HEK293 (cell line): Measurements from ENCODE around the gene OSCP1.

Experiments
- AEBP2 ChIP-seq: fragments of 450-650 bp; formaldehyde crosslinking; IDR thresholded peaks from 2 replicates; pipeline ENCODE4 v1.5.1; 2016; ENCODE audit warnings: missing biosample characterization, missing genetic modification characterization, borderline replicate concordance
- CTCF ChIP-seq: fragments of 450-650 bp; formaldehyde crosslinking; IDR thresholded peaks from 2 replicates; pipeline ENCODE4 v1.5.1; 2016; ENCODE audit warnings: missing biosample characterization, missing genetic modification characterization
- GLIS1 ChIP-seq: fragments of 450-650 bp; formaldehyde crosslinking; IDR thresholded peaks from 2 replicates; pipeline ENCODE4 v1.5.1; 2016; ENCODE audit warnings: missing biosample characterization, missing genetic modification characterization
- HOXD13 ChIP-seq: sonication (generic); formaldehyde crosslinking; IDR thresholded peaks from 2 replicates; pipeline ENCODE4 v1.8.0; 2022; ENCODE audit warnings: missing genetic modification reagents, borderline replicate concordance
- KLF10 ChIP-seq: fragments of 450-650 bp; IDR thresholded peaks from 2 replicates; pipeline ENCODE4 v1.5.1; 2018; ENCODE audit warnings: missing biosample characterization, mild to moderate bottlenecking, missing genetic modification characterization
- KLF9 ChIP-seq: fragments of 450-650 bp; formaldehyde crosslinking; IDR thresholded peaks from 2 replicates; pipeline ENCODE4 v1.5.1; 2016; ENCODE audit warnings: missing biosample characterization, missing genetic modification characterization, low read depth
- MYNN ChIP-seq: fragments of 450-650 bp; formaldehyde crosslinking; IDR thresholded peaks from 2 replicates; pipeline ENCODE4 v1.5.1; 2016; ENCODE audit warnings: missing biosample characterization, missing genetic modification characterization, borderline replicate concordance
- PRDM4 ChIP-seq: fragments of 450-650 bp; formaldehyde crosslinking; IDR thresholded peaks from 2 replicates; pipeline ENCODE4 v1.5.1; 2017; ENCODE audit warnings: missing biosample characterization, missing genetic modification characterization
- ZBTB1 ChIP-seq: fragments of 450-650 bp; formaldehyde crosslinking; IDR thresholded peaks from 2 replicates; pipeline ENCODE4 v1.5.1; 2016; ENCODE audit warnings: missing biosample characterization, missing genetic modification characterization
- ZFP69B ChIP-seq: fragments of 450-650 bp; formaldehyde crosslinking; IDR thresholded peaks from 2 replicates; pipeline ENCODE4 v1.5.1; 2016; ENCODE audit warnings: missing biosample characterization, missing genetic modification characterization
- ZIC2 ChIP-seq: fragments of 450-650 bp; formaldehyde crosslinking; IDR thresholded peaks from 2 replicates; pipeline ENCODE4 v1.5.1; 2016; ENCODE audit warnings: missing biosample characterization, missing genetic modification characterization
- ZNF114 ChIP-seq: fragments of 450-650 bp; formaldehyde crosslinking; IDR thresholded peaks from 2 replicates; pipeline ENCODE4 v1.5.0; 2017; ENCODE audit warnings: missing biosample characterization, missing genetic modification characterization
- ZNF132 ChIP-seq: fragments of 450-650 bp; formaldehyde crosslinking; IDR thresholded peaks from 2 replicates; pipeline ENCODE4 v1.5.1; 2017; ENCODE audit warnings: missing biosample characterization, missing genetic modification characterization, borderline replicate concordance
- ZNF146 ChIP-seq: fragments of 450-650 bp; formaldehyde crosslinking; IDR thresholded peaks from 2 replicates; pipeline ENCODE4 v1.5.1; 2016; ENCODE audit warnings: missing biosample characterization, missing genetic modification characterization
- ZNF157 ChIP-seq: fragments of 450-650 bp; formaldehyde crosslinking; IDR thresholded peaks from 2 replicates; pipeline ENCODE4 v1.5.1; 2016; ENCODE audit warnings: missing biosample characterization, missing genetic modification characterization
- ZNF169 ChIP-seq: fragments of 450-650 bp; formaldehyde crosslinking; IDR thresholded peaks from 2 replicates; pipeline ENCODE4 v1.5.1; 2016; ENCODE audit warnings: missing biosample characterization, missing genetic modification characterization
- ZNF175 ChIP-seq: fragments of 450-650 bp; formaldehyde crosslinking; IDR thresholded peaks from 2 replicates; pipeline ENCODE4 v1.5.1; 2016; ENCODE audit warnings: missing biosample characterization, missing genetic modification characterization
- ZNF23 ChIP-seq: fragments of 450-650 bp; formaldehyde crosslinking; IDR thresholded peaks from 2 replicates; pipeline ENCODE4 v1.5.1; 2016; ENCODE audit warnings: missing biosample characterization, missing genetic modification characterization, borderline replicate concordance
- ZNF280C ChIP-seq: fragments of 450-650 bp; formaldehyde crosslinking; IDR thresholded peaks from 2 replicates; pipeline ENCODE4 v1.5.1; 2016; ENCODE audit warnings: missing biosample characterization, missing genetic modification characterization
- ZNF510 ChIP-seq: fragments of 450-650 bp; formaldehyde crosslinking; IDR thresholded peaks from 2 replicates; pipeline ENCODE4 v1.5.1; 2018; ENCODE audit warnings: mild to moderate bottlenecking, missing genetic modification characterization, missing biosample characterization; ENCODE audit not compliant: insufficient replicate concordance
- ZNF521 ChIP-seq: fragments of 450-650 bp; formaldehyde crosslinking; IDR thresholded peaks from 2 replicates; pipeline ENCODE4 v1.5.1; 2017; ENCODE audit warnings: missing biosample characterization, mild to moderate bottlenecking, missing genetic modification characterization
- ZNF549 ChIP-seq: fragments of 450-650 bp; IDR thresholded peaks from 2 replicates; pipeline ENCODE4 v1.5.1; 2018; ENCODE audit warnings: missing biosample characterization, missing genetic modification characterization, mild to moderate bottlenecking, inconsistent platforms, moderate library complexity
- ZNF561 ChIP-seq: fragments of 450-650 bp; IDR thresholded peaks from 2 replicates; pipeline ENCODE4 v1.5.1; 2018; ENCODE audit warnings: missing biosample characterization, missing genetic modification characterization, borderline replicate concordance
- ZNF600 ChIP-seq: fragments of 450-650 bp; formaldehyde crosslinking; IDR thresholded peaks from 2 replicates; pipeline ENCODE4 v1.5.1; 2016; ENCODE audit warnings: missing biosample characterization, missing genetic modification characterization
- ZNF610 ChIP-seq: fragments of 450-650 bp; formaldehyde crosslinking; IDR thresholded peaks from 2 replicates; pipeline ENCODE4 v1.5.1; 2016; ENCODE audit warnings: missing biosample characterization, missing genetic modification characterization, borderline replicate concordance
- ZNF626 ChIP-seq: fragments of 450-650 bp; sonication (Bioruptor Pico); formaldehyde crosslinking; IDR thresholded peaks from 2 replicates; pipeline ENCODE4 v1.5.1; 2018; ENCODE audit warnings: missing biosample characterization, missing genetic modification characterization, inconsistent platforms
- ZNF692 ChIP-seq: fragments of 450-650 bp; formaldehyde crosslinking; IDR thresholded peaks from 2 replicates; pipeline ENCODE4 v1.5.1; 2016; ENCODE audit warnings: missing biosample characterization, missing genetic modification characterization
- ZNF707 ChIP-seq: fragments of 450-650 bp; formaldehyde crosslinking; IDR thresholded peaks from 2 replicates; pipeline ENCODE4 v1.5.1; 2016; ENCODE audit warnings: missing biosample characterization, missing genetic modification characterization
- ZNF785 ChIP-seq: fragments of 450-650 bp; formaldehyde crosslinking; IDR thresholded peaks from 2 replicates; pipeline ENCODE4 v1.5.1; 2016; ENCODE audit warnings: missing biosample characterization, missing genetic modification characterization
- ZNF791 ChIP-seq: fragments of 450-650 bp; formaldehyde crosslinking; IDR thresholded peaks from 2 replicates; pipeline ENCODE4 v1.5.1; 2016; ENCODE audit warnings: missing biosample characterization, missing genetic modification characterization
- ZNF843 ChIP-seq: fragments of 450-650 bp; formaldehyde crosslinking; IDR thresholded peaks from 2 replicates; pipeline ENCODE4 v1.5.1; 2016; ENCODE audit warnings: missing biosample characterization, missing genetic modification characterization

OSCP1 gene

GRCh38 chr1:36386265-36387140 is 63.7 kb downstream of the OSCP1 start (continued):
- TF ChIP-seq ZNF692 (tag by site-specific recombination) (peak; percentile 98), ZFP69B (tag by site-specific recombination) (peak; percentile 98), ZNF132 (tag by site-specific recombination) (no peak), KLF9 (peak; percentile 98), PRDM4 (tag by site-specific recombination) (peak; percentile 64), HOXD13 (CRISPR knock-in tag) (no peak), CTCF (no peak; the same call in 1 of the 2 replicates), ZNF561 (tag by site-specific recombination) (peak; percentile 79), ZIC2 (tag by site-specific recombination) (no peak; the same call in 1 of the 2 replicates), ZNF510 (tag by site-specific recombination) (no peak), ZNF785 (tag by site-specific recombination) (no peak), ZBTB1 (tag by site-specific recombination) (no peak), ZNF169 (tag by site-specific recombination) (no peak), ZNF114 (no peak), ZNF707 (tag by site-specific recombination) (no peak), ZNF600 (tag by site-specific recombination) (peak; percentile 60), ZNF843 (peak; percentile 58; the same call in 1 of the 2 replicates), AEBP2 (tag by site-specific recombination) (no peak), ZNF175 (tag by site-specific recombination) (no peak), GLIS1 (tag by site-specific recombination) (peak; percentile 67), ZNF610 (peak; percentile 71; the same call in 1 of the 2 replicates), ZNF549 (tag by site-specific recombination) (no peak), ZNF146 (tag by site-specific recombination) (no peak), ZNF157 (tag by site-specific recombination) (no peak), ZNF791 (tag by site-specific recombination) (no peak), ZNF626 (tag by site-specific recombination) (no peak), ZNF521 (tag by site-specific recombination) (no peak), KLF10 (tag by site-specific recombination) (peak; percentile 94), ZNF23 (tag by site-specific recombination) (no peak), ZNF280C (no peak), MYNN (tag by site-specific recombination) (no peak)
